IPS DF 19.7 (cell line): ENCODE measurements around the gene CCL14.
"Not testable (repeated sequence)": the region's sequence is repeated elsewhere in the genome, so short reads cannot be mapped to it uniquely, and the experiment has no call there.

ENCODE experiments used
- DNase-seq: peaks from one replicate; pipeline ENCODE4 v3.0.0-alpha.2; 2013; ENCODE audit warnings: low read depth, low spot score

The CCL14 gene

DNA sequence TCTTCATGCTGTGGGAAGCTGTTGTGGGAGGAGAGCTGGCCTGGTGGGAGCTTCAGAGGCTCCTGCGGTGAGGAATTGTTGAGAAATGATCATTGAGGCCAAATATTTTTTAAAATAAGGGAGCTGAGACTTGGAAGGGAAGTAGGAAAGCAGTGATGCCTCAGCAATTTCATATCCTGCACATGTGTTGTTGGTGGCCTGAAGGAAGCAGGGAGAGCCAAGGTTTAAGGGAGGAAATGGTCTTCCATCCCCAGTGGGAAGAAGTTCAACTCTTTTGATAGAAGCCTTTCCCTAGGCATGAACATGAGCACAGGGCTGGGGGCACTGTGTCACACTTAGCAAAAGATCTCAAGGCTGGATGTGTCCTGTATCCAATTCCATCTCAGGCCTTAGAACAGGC, at the start of gene CCL14:
CCL14 (minus strand) TSS at position 87 of the 400 bp plus-strand sequence; CDS start at position 7, 80 bp downstream.
- DNase-seq: no peak

DNA sequence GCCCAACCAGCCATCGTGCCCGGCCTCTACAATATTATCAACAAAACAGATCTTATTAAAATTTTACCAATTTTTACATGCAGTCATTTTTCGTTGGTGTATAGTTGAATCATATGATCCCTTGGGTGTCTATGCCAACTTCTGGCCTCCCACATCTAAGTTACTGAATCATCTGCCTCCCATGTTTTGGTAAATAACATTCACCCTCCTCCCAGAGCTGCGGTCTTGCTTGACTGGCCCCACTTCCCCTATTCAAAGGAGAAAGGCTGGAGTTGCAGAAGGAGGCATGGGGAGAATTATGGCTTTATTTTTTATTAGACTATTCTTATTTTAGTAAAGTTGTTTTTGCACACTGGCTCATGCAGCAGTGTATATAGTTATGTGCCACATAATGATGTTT, 49.7 kb upstream of the CCL14 start:
- DNase-seq: no peak

DNA sequence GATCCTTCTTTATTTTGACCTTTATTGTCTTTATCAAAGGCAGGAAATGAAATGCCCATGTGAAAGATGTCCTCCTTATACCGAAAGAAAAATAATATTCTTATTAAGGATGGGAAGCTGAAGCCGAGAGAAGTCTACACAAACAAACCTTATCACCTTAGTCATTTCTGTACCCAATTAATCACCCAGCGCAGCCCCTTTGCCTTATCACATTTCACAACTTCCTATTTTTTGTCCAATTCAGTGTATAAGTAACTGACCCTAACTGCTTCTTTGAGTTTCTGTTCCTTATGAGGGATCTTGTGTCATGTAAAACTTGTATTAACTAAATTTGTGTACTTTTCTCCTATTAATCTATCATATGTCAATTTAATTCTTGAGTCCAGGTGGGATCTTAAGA, 47.6 kb upstream of the CCL14 start:
- no peak for DNase-seq

DNA sequence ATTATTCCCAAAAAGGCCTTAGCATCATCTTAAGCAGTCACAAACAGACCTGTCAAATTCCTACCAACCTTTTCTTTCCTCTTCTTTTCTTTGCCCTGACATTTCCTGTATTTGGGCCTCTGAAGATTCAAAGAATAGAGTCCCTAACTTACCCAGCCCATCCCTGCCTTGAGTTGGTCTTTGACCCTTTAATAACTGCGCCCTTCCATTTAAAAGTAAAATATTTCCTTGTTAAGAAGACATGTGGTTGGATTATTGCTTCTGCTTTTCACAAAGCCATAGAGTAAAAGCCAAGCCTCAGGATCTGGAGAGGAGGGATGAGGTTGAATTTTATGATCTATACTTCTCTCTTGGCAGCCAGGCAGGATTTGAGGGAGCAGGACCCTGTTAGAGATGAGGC, 44.4 kb upstream of the CCL14 start:
- DNase-seq: no peak

DNA sequence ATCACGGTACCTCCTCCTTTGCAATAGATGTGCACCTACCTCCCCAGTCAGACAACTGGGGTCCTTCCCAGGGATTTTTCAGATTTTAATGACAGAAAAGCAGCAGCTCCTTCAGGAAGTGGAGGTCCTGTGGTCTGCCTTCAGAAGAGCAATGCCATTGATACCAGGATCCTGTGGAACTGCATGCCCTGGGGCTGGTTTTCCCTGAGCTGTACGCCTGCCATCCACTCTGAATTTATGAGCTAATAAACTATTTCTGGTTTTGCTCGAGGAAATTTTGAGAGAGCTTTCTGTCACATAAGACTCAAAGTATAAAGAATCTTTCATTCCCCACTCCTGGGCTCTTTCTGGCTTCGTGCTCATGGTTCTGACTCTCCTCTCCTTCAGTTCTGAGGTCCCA, 41.2 kb upstream of the CCL14 start:
- DNase-seq: no peak

DNA sequence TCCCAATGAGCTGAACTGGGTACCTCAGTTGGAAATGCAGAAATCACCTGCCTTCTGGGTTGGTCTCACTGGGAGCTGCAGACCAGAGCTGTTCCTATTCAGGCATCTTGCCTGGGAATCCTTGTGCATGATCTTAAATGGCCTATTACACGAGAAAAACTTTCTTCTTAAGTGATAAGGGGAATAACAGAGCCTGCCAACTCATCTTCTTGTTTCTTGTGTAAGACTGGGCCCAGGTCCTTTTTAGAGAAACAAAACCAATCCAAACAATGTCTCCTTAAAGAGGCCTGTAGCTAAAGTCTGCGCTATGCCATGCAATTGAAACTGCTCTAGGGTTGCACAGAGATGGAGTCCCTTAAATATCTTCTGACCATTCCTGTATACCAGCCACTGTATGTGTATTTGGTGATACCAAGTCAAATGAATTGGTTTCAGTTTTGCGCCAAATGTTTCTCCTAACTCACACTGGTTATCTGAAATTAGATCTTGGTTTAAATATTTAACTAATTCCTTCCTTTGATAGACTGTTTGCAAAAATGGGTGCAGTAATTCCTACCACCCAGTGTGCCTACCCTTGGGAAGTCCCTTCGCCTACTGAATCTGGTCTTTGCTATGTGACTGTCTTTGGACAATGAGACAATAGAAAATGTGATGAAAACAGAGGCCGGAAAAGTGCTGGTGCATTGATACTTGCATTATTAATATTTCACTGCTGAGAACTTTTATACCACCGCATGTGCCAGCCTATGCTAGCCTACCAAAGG, 37.8 kb upstream of the CCL14 start:
- DNase-seq: no peak

DNA sequence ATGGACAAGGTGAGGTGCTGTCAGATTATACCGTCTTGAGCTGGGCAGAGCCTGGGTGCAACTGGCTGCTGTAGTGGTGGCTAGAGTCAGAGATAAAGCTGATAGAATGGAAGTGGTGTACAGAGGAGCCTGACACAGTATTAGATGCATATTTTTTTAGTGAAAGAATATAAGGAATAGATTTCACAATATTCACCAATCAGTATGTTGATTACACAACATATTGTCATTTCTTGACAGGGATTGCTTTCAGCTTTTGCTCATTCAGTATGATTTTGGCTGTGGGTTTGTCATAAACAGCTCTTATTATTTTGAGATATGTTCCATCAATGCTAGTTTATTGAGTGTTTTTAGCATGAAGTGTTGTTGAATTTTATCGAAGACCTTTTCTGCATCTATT, 32.9 kb upstream of the CCL14 start:
- DNase-seq: no peak

DNA sequence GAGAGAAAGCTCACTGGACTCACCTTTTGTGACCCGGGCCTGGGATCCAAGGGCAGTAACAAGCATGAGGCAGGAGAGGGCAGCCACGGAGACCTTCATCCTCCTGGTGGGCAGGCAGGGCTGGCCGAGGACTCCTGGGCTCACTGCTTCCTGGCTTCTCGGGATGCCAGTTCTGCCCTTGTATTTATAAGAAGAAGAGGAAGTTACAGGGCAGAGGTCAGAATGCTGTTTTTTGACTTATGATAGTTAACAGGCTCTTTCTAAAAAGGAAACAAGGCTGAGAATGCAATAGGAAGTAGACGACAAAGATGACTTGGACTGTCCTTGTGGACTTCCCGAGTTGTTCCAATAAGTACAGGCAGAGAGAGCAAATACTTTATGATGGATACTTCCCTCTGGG, 31.3 kb upstream of the CCL14 start, which contains the start of gene CCL23:
CCL23 (minus strand) TSS at position 174 of the 400 bp plus-strand sequence; CDS start at position 99, 75 bp downstream.
- DNase-seq: no peak

DNA sequence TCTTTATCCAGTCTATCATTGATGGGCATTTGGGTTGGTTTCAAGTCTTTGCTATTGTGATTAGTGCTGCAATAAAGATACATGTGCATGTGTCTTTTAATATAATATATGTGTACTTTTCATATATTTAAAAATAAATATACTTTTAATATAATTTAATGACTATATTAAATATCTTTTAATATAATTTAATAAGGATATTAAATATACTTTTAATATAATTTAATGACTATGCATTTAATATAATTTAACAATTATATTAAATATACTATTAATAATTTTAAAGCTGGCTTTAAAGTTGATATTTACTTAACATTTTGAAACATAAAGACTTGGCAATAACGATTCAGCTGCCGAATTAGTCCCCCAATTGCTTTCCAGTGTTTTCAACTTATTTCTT, 30.0 kb upstream of the CCL14 start:
- no peak for DNase-seq

DNA sequence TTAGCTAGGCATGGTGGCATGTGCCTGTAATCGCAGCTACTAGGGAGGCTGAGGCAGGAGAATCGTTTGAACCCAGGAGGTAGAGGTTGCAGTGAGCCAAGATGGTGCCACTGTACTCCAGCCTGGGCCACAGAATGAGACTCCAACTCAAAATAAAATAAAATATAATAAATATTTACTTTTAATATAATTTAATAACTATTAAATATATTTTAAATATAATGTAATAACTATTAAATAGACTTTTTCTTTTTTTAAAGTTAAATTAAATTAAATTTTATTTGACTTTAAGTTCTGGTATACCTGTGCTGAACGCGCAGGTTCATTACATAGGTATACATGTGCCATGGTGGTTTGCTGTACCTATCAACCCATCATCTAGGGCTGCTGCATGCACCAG, 29.4 kb upstream of the CCL14 start:
- not testable (repeated sequence) for DNase-seq

DNA sequence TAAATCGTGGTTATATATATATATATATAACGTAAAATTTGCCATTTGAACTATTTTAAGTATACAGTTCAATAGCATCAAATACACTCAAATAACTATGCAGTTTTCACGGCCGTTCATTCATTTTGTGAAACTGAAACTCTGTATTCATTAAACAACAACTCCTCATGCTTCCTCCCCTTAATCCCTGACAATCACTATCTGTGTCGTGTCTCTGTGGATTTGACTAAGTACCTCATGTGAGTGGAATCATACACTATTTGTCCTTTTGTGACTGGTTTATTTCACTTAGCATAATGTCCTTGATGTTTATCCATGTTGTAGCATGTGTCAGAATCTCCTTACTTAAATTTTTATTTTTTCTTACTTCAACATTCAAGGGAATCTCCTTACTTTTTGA, 28.4 kb upstream of the CCL14 start:
- DNase-seq: no peak

DNA sequence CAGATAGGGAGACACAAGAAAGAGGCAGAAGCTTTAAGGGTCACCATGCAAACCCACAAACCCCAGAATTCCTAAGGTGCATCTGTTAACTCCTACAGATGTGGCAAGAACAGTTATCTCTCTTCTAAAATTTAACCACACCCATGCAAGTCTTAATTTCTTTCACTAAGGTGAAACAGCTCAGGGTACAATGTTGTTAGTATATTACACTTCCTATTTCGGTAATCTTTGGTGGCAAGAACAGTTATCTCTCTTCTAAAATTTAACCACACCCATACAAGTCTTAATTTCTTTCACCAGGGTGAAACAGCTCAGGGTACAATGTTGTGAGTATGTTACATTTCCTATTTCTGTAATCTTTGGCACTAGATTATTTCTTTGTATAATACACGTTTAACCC, 24.7 kb upstream of the CCL14 start:
- DNase-seq: no peak

DNA sequence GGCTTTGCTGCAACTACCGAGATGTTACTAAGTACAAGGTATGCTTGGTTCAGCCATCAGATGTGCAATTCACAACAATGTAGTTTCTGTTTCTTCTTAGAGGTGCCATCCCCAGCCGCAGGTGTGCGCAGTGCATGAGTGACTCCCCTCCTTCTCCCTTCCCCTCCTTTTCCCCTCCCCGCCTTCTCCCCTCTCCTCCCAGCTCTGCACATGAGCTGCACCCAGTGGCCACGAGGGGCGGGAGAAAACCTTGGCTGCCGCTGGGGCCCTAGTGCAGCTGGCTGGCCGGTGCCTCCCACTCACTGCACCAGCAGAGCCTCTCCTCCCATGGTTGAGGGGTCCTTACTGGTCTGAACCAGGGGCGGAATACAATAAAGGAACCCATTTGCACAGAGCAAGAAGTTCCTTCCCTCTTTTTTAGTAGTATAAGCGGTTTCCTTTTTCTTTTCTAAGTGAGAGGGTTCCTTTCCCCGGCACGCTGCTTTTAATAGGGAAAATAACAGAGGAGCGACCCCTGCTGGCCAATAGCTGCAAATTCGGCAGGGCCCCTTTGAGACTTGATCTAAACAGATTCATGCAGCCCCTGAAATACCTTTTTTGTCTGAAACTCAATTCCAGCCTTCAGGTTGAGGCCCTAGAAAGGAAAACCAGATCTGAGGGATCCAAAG, 22.6 kb upstream of the CCL14 start:
- no peak for DNase-seq

DNA sequence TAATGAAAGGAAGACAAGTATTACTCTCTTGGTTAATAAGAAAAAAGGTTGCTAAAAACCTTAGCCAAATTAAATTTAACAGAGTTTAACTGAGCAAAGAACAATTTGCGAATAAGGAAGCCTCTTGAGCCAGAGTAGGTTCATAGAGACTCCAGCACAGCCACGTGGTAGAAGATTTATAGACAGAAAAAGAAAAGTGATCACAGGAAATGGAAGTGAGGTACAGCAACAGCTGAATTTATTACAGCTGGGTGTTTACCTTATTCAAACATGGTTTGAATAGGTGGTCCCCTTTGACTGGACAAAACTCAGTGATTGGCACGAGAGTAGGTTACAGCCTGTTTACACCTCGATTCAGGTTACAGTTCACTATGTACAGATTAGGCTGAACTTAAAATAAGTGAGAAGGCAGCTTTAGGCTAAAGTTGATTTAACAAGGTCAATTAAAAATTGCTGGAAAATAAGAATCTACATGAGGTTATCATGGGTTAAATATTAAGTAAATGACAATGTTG, 18.1 kb upstream of the CCL14 start:
- no peak for DNase-seq

DNA sequence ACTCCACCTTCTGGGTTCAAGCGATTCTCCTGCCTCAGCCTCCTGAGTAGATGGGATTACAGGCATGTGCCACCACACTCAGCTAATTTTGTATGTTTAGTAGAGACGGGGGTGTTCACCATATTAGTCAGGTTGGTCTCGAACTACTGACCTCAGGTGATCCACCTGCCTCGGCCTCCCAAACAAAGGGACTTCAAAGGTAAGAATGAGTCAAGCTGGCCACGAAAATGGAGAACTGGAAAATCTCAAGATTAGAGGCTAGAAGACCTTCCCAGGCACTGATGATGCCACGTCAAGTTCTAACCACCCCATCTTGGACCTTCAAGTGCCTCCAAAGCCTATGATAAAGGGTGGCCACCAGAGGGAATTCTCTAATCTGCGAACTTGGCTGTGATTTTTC, 16.1 kb upstream of the CCL14 start:
- DNase-seq: no peak

DNA sequence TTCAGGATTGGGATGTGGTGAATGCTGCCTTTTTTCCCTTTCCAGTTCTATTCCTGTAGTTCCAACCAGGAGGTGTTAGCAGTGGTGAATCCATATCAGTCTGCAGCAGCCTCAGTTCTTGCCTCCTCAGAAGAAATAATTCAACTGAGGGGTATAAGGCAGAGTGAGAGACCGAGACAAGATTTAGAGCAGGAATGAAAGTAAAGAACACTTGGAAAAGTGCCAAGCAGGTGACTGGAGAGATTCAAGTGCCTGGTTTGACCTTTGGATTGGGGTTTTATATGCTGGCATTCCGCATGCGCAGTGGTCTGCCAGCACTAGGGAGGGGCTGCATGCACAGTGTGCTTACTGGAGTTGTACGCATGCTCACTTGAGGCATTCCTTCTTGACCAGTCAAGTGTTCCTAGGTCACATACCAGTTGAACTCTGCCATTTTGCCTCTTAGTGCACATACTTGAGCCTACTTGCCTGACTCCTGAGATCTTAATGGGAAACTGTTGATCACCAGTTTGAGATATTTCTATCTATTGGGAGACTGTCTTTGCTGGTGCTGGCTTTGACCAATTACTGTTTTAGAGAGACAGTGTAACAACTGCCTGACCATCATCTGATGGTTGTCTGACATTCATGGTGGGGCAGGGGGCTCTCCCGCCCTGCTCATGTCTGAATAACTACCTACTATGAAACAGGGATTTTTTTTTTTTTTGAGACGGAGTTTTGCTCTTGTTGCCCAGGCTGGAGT, 15.5 kb upstream of the CCL14 start:
- DNase-seq: no peak

DNA sequence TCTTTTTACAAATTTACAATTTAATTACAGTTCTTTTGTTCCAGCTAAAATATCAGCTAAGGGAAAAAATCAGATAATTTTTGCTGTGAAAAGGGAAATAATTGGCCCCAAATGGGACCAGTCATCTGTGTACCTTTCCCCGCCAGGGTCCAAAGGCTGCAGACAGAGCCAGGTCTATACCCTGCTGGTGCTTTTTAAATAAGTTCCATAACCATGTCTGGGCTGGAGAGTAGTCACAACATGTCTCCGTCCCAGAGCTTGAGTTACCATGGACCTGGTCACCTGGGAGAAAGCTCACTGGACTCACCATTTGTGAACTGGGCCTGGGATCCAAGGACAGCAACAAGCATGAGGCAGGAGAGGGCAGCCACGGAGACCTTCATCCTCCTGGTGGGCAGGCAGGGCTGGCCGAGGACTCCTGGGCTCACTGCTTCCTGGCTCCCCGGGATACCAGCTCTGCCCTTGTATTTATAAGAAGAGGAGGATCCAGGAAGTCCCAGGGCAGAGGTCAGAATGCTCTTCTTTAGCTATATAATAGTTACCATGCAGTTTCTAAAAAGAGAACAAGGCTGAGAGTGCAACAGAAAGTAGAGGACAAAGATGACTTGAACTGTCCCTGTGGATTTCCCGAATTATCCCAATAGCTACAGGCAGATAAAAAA, 14.7 kb upstream of the CCL14 start, which contains the start of gene CCL15:
CCL15 (minus strand) TSS at position 444 of the 662 bp plus-strand sequence; CDS start at position 383, 61 bp downstream.
- no peak for DNase-seq

DNA sequence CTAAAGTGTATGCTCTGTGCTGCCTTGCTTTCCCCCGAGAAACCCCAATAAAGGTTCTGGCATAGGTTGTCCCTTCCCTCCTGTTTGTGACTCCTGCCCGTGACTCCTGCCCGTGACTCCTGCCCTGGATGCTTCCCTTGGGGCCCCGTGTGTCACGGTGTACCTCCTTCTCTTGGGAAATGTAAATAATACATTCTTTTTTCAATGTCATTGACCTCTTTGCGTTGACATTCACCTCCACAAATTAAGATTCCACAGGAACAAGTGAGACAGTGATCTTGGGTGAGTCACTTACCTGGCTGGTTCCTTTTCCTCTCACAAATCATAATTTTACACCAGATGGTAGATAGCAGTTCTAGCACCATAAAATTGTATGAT, 14.2 kb upstream of the CCL14 start:
- DNase-seq: no peak

DNA sequence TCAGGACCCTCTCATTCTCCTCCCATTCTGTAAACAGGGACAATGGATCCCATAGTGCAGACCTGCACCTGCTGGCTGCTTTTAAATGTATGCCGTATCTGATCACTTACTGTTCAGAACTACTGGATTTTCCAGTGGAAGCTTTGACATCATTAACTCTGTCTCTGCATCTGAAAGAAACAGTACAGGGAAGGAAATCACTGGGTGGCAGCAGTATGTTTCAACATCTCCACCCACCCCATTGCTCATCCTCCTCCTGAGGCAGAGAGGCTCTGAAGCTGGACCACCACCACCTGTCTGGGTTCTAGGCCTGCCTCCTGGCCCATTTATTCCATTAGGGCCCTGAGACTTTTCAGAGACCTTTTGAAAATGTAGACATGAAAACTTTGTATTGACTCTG, 12.2 kb upstream of the CCL14 start:
- no peak for DNase-seq

DNA sequence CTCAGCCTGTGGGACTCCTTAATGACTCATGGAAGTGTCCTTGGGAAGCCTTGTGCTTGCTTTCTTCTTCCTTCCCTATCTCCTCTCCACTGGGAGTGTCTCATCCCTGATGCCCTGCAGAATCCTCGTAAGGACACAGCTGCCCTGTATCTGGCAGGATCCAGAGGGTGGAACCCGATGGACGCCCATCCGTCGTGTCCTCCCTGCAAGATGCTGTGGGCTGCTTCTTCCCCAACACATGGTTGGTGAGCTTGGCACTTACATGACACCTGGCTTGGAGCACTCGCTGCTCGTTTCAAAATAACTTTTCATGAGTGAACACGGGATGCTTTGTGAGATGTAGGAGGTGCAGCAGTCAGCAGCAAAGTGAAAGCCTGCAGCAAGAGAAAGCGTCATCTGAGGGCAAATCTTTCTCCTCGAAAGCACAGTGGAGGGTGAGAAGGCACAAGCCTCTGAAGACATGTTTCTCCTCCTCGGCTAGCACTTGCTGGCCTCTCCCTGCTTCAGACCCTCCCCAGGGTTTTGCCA, 11.6 kb upstream of the CCL14 start:
- no peak for DNase-seq

DNA sequence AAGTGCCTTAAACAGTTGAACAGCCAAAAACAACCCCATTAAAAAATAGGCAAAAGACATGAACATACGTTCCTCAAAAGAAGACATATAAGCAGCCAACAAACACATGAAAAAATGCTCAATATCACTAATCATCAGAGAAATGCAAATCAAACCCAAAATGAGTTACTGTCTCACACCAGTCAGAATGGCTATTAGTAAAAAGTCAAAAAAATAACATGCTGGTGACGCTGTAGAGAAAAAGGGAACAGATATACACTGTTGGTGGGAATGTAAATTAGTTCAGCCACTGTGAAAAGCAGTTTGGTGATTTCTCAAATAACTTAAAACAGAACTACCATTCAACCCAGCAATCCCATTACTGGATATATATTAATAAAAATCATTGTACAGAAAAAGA, 8.8 kb upstream of the CCL14 start:
- DNase-seq: not testable (repeated sequence)
